Measurements from ENCODE around the gene CLPTM1L. TPM values are rescaled to one million over a fixed set of nuclear protein-coding genes. Genes with fewer than 3 reads are reported as not detected.
"Not testable (repeated sequence)": the region's sequence is repeated elsewhere in the genome, so short reads cannot be mapped to it uniquely, and the experiment has no call there.

Gene CLPTM1L
- total RNA-seq, 1 experiment from 2014 or later: 146 TPM

DNA sequence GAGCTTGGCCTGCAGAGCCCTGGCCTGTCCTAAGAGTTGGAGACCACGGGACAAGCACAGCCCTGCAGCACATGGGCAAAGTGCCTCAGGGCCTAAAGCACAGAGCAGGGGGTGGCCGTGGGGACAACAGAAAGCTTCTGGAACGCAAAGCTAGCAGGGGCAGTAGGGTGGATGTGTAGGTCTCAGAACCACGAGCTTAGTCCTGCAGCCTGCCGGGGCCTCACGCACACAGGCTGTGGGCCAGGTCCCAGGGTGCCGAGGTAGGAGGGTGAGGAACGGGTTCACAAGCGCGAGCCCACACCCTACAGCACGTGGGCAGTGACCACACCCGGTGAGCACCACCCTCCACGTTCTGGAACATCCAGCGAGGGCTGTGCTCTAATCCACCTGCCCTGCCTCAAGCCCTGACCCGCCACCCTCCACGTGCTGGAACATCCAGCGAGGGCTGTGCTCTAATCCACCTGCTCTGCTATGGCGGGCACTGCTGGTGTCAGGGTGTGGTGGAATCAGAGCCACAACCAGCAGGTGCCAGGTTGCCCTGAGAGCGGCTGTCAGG is 9.3 kb downstream of the CLPTM1L start:
- Histone ChIP-seq H3K27ac (ENCODE audit: low read depth, low read length, poor library complexity, severe bottlenecking) (no peak overlapping the region), H3K9me3 (ENCODE audit: low read depth, low read length, poor library complexity, severe bottlenecking) (no peaks in the 10 kb centered on the region), H3K4me3 (ENCODE audit: low read depth, low read length, poor library complexity, severe bottlenecking) (no peak overlapping the region), H3K4me1 (ENCODE audit: insufficient read depth, low read length, poor library complexity, severe bottlenecking) (no peaks in the 10 kb centered on the region), H3K36me3 (ENCODE audit: insufficient read depth, low read length, poor library complexity, severe bottlenecking) (peaks cover 47% of the 10 kb centered on the region), H3K27me3 (replicated peaks; ENCODE audit: insufficient read depth, low read depth, low read length, poor library complexity) (no peaks in the 10 kb centered on the region)
- no peak for DNase-seq (ENCODE audit: low spot score)
- CTCF ChIA-PET: no interaction called here
- intact Hi-C loops (cut with micrococcal nuclease; ENCODE audit: unreplicated experiment): no loop called here
- TF ChIP-seq, protein P1, sequence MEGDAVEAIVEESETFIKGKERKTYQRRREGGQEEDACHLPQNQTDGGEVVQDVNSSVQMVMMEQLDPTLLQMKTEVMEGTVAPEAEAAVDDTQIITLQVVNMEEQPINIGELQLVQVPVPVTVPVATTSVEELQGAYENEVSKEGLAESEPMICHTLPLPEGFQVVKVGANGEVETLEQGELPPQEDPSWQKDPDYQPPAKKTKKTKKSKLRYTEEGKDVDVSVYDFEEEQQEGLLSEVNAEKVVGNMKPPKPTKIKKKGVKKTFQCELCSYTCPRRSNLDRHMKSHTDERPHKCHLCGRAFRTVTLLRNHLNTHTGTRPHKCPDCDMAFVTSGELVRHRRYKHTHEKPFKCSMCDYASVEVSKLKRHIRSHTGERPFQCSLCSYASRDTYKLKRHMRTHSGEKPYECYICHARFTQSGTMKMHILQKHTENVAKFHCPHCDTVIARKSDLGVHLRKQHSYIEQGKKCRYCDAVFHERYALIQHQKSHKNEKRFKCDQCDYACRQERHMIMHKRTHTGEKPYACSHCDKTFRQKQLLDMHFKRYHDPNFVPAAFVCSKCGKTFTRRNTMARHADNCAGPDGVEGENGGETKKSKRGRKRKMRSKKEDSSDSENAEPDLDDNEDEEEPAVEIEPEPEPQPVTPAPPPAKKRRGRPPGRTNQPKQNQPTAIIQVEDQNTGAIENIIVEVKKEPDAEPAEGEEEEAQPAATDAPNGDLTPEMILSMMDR (conservative IDR thresholded peaks at IDR 0.05; ENCODE audit: low read depth, low read length): no peak
- TF ChIP-seq EZH2 (IDR thresholded peaks at IDR 0.05; ENCODE audit: borderline replicate concordance, low read depth, low read length, poor library complexity, severe bottlenecking): no peak
- POLR2A ChIA-PET (ENCODE audit: low non-redundant PET): no interaction called here
- BruUV-seq (replicated peaks): no TSS peak

DNA sequence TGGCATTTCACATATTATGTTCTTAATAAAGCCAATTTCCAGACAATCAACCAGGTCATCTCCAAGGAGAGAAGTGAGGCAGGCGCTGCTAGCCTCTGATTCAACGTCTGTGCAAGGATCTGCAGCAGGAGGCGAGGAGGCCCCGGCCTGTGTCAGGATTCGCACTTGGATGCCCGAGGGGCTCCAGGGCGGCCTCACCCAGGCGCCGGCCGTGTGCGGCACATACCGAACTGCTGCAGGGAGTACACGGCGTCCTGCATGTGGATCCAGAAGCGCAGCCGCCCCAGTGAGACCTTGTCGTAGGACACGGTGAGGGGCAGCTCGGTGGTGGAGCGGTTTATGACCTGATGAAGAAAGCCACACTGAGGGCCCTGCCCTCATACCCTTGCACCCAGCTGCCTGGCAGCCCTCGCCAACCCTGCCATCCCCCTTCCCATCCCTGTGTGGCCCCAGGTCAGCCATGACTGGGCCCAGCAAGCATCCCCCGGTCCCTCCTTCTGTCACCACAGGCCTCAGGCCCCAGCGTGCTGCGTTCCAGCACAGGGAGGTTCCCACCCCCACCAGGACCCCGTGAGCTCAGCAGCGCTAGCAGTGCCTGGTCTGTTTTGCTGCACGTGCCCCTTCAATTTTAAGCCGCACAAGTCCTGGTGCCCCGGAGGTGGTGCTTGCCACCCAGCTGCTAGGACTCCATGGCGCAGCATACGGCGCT is 9.9 kb downstream of the CLPTM1L start:
- DNase-seq (ENCODE audit: low spot score): no peak
- TF ChIP-seq, protein P1 (conservative IDR thresholded peaks at IDR 0.05; ENCODE audit: low read depth, low read length): no peak
- TF ChIP-seq EZH2 (IDR thresholded peaks at IDR 0.05; ENCODE audit: borderline replicate concordance, low read depth, low read length, poor library complexity, severe bottlenecking): no peak
- Histone ChIP-seq H3K27me3 (replicated peaks; ENCODE audit: insufficient read depth, low read depth, low read length, poor library complexity) (no peaks in the 10 kb centered on the region), H3K4me1 (ENCODE audit: insufficient read depth, low read length, poor library complexity, severe bottlenecking) (no peaks in the 10 kb centered on the region), H3K9me3 (ENCODE audit: low read depth, low read length, poor library complexity, severe bottlenecking) (no peaks in the 10 kb centered on the region), H3K36me3 (ENCODE audit: insufficient read depth, low read length, poor library complexity, severe bottlenecking) (peaks cover 44% of the 10 kb centered on the region), H3K4me3 (ENCODE audit: low read depth, low read length, poor library complexity, severe bottlenecking) (no peak overlapping the region), H3K27ac (ENCODE audit: low read depth, low read length, poor library complexity, severe bottlenecking) (no peak overlapping the region)
- no TSS peak for BruUV-seq (replicated peaks)
- POLR2A ChIA-PET (ENCODE audit: low non-redundant PET): no interaction called here
- intact Hi-C loops (cut with micrococcal nuclease; ENCODE audit: unreplicated experiment): no loop called here
- CTCF ChIA-PET: no interaction called here

DNA sequence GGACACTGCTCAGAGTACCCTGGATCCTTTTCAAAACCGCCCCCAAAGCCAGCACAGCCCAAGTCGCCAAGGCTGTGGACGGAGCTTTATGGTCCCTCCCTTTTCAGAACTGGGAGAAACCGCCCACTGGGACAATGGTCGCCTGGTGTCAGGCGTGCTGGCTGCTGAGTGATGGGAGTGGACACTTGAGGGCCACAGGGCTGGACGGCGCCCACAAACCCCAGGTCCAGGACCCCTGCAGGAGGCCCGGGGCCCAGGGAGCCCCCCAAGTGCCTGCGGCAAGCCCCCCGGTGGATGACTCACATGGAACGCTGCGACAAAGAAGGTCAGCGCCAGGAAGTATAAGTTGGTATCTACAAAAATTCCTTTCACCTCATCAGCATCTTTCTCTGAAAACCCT is 10.9 kb downstream of the CLPTM1L start:
- TF ChIP-seq EZH2 (IDR thresholded peaks at IDR 0.05; ENCODE audit: borderline replicate concordance, low read depth, low read length, poor library complexity, severe bottlenecking): no peak
- TF ChIP-seq, protein P1 (conservative IDR thresholded peaks at IDR 0.05; ENCODE audit: low read depth, low read length): no peak

DNA sequence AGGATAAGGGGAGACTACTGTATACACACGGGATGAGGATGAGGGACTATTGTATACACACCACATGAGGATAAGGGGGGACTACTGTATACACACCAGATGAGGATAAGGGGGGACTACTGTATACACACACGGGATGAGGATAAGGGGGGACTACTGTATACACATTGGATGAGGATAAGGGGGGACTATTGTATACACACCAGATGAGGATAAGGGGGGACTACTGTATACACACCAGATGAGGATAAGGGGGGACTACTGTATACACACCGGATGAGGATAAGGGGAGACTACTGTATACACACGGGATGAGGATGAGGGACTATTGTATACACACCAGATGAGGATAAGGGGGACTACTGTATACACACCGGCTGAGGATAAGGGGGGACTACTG is 11.6 kb downstream of the CLPTM1L start:
- H3K9me3 ChIP-seq (ENCODE audit: low read depth, low read length, poor library complexity, severe bottlenecking); POLR2A ChIA-PET (ENCODE audit: low non-redundant PET); H3K4me1 ChIP-seq (ENCODE audit: insufficient read depth, low read length, poor library complexity, severe bottlenecking); intact Hi-C loops (cut with micrococcal nuclease; ENCODE audit: unreplicated experiment); H3K4me3 ChIP-seq (ENCODE audit: low read depth, low read length, poor library complexity, severe bottlenecking); CTCF ChIA-PET; H3K27me3 ChIP-seq (replicated peaks; ENCODE audit: insufficient read depth, low read depth, low read length, poor library complexity); H3K27ac ChIP-seq (ENCODE audit: low read depth, low read length, poor library complexity, severe bottlenecking); BruUV-seq (replicated peaks): not testable (repeated sequence)
- H3K36me3 ChIP-seq (ENCODE audit: insufficient read depth, low read length, poor library complexity, severe bottlenecking): peaks cover 36% of the 10 kb centered on the region
- DNase-seq (ENCODE audit: low spot score): peak; percentile 36

More for the DNA sequence above, 10.9 kb downstream of the CLPTM1L start:
- H3K36me3 ChIP-seq (ENCODE audit: insufficient read depth, low read length, poor library complexity, severe bottlenecking): peaks cover 43% of the 10 kb centered on the region
- no TSS peak for BruUV-seq (replicated peaks)
- H3K4me3 ChIP-seq (ENCODE audit: low read depth, low read length, poor library complexity, severe bottlenecking): no peak overlapping the region
- no peaks in the 10 kb centered on the region for H3K4me1 ChIP-seq (ENCODE audit: insufficient read depth, low read length, poor library complexity, severe bottlenecking)
- H3K9me3 ChIP-seq (ENCODE audit: low read depth, low read length, poor library complexity, severe bottlenecking): no peaks in the 10 kb centered on the region
- ChIA-PET POLR2A (ENCODE audit: low non-redundant PET) (no interaction called here), CTCF (no interaction called here)
- no peak for DNase-seq (ENCODE audit: low spot score)
- no peaks in the 10 kb centered on the region for H3K27me3 ChIP-seq (replicated peaks; ENCODE audit: insufficient read depth, low read depth, low read length, poor library complexity)
- H3K27ac ChIP-seq (ENCODE audit: low read depth, low read length, poor library complexity, severe bottlenecking): no peak overlapping the region
- intact Hi-C loops (cut with micrococcal nuclease; ENCODE audit: unreplicated experiment): no loop called here

Measured in A673 (cell line).